HG02970 (cell line): Measurements from ENCODE around the gene COL4A1.

ENCODE experiments used
- ATAC-seq: cut with Tn5 transposase; IDR thresholded peaks from one replicate; pipeline ENCODE4 v1.9.1; 2021; ENCODE audit warnings: mild to moderate bottlenecking, moderate library complexity, moderate number of reproducible peaks; ENCODE audit not compliant: unreplicated experiment, low FRiP score

The COL4A1 gene

GRCh38 chr13:110280231-110280813 lies 26.6 kb downstream of the COL4A1 start:
- ATAC-seq: no peak

GRCh38 chr13:110279684-110280083 lies 27.3 kb downstream of the COL4A1 start:
- no peak for ATAC-seq

GRCh38 chr13:110278859-110279258 lies 28.1 kb downstream of the COL4A1 start:
- ATAC-seq: no peak

- ATAC-seq: no peak
Observed at GRCh38 chr13:110277357-110277975, 29.5 kb downstream of the COL4A1 start.

GRCh38 chr13:110276553-110276950 lies 30.4 kb downstream of the COL4A1 start:
- ATAC-seq: no peak

- ATAC-seq: no peak
Observed at GRCh38 chr13:110275931-110276552, 30.9 kb downstream of the COL4A1 start.

GRCh38 chr13:110274687-110275086 lies 32.3 kb downstream of the COL4A1 start:
- ATAC-seq: no peak

GRCh38 chr13:110273254-110273653 lies 33.7 kb downstream of the COL4A1 start:
- no peak for ATAC-seq

- no peak for ATAC-seq
Observed at GRCh38 chr13:110272651-110273050, 34.3 kb downstream of the COL4A1 start.

- ATAC-seq: no peak
Observed at GRCh38 chr13:110272227-110272626, 34.7 kb downstream of the COL4A1 start.

- ATAC-seq: no peak
Observed at GRCh38 chr13:110271313-110271712, 35.6 kb downstream of the COL4A1 start.

- no peak for ATAC-seq
Observed at GRCh38 chr13:110270507-110270906, 36.5 kb downstream of the COL4A1 start.

GRCh38 chr13:110269509-110270185 lies 37.3 kb downstream of the COL4A1 start:
- no peak for ATAC-seq

GRCh38 chr13:110268576-110269185 lies 38.3 kb downstream of the COL4A1 start:
- no peak for ATAC-seq

GRCh38 chr13:110268061-110268460 lies 38.9 kb downstream of the COL4A1 start:
- no peak for ATAC-seq

GRCh38 chr13:110266983-110267382 lies 40.0 kb downstream of the COL4A1 start:
- no peak for ATAC-seq

GRCh38 chr13:110266431-110266809 lies 40.5 kb downstream of the COL4A1 start:
- no peak for ATAC-seq

GRCh38 chr13:110265682-110266430 lies 41.1 kb downstream of the COL4A1 start:
- ATAC-seq: no peak

GRCh38 chr13:110265341-110265681 lies 41.6 kb downstream of the COL4A1 start:
- no peak for ATAC-seq

- no peak for ATAC-seq
Observed at GRCh38 chr13:110264685-110265275, 42.2 kb downstream of the COL4A1 start.
